GM20431 (cell line): ENCODE results near the gene RALGPS1.

Source experiments
- in situ Hi-C: fragments of 300-500 bp; cut with MseI, MboI; formaldehyde crosslinking; loops from one replicate; pipeline ENCODE4 v1.15.0; 2020; ENCODE audit warnings: low sequenced_read_pairs; ENCODE audit not compliant: unreplicated experiment

The RALGPS1 gene

GRCh38 chr9:126914458-126915280, at the start of gene RALGPS1:
RALGPS1 (plus strand) TSS chr9:126914782; CDS start chr9:126962290, 47,508 bp downstream.
- in situ Hi-C loops: no loop called here

- in situ Hi-C loops: no loop called here
These were observed 45.2 kb upstream of the RALGPS1 start for GRCh38 chr9:126869368-126869767.

- in situ Hi-C loops: no loop called here
These were observed 42.1 kb upstream of the RALGPS1 start for GRCh38 chr9:126872516-126872915.

GRCh38 chr9:126874546-126875314, 39.9 kb upstream of the RALGPS1 start:
- in situ Hi-C loops: no loop called here

GRCh38 chr9:126875756-126876510, 38.6 kb upstream of the RALGPS1 start:
- in situ Hi-C loops: no loop called here

GRCh38 chr9:126876531-126876930, 38.1 kb upstream of the RALGPS1 start:
- in situ Hi-C loops: no loop called here

- in situ Hi-C loops: no loop called here
These were observed 37.2 kb upstream of the RALGPS1 start for GRCh38 chr9:126877418-126877817.

GRCh38 chr9:126879288-126879687, 35.3 kb upstream of the RALGPS1 start:
- in situ Hi-C loops: no loop called here

- in situ Hi-C loops: no loop called here
These were observed 34.2 kb upstream of the RALGPS1 start for GRCh38 chr9:126880226-126880946.

GRCh38 chr9:126880947-126881332, 33.6 kb upstream of the RALGPS1 start:
- in situ Hi-C loops: no loop called here

GRCh38 chr9:126882746-126883145, 31.8 kb upstream of the RALGPS1 start:
- in situ Hi-C loops: no loop called here

- in situ Hi-C loops: no loop called here
These were observed 30.9 kb upstream of the RALGPS1 start for GRCh38 chr9:126883636-126884035.

- in situ Hi-C loops: no loop called here
These were observed 29.4 kb upstream of the RALGPS1 start for GRCh38 chr9:126885131-126885641.

GRCh38 chr9:126886034-126886822, 28.4 kb upstream of the RALGPS1 start:
- in situ Hi-C loops: no loop called here

- in situ Hi-C loops: no loop called here
These were observed 27.7 kb upstream of the RALGPS1 start for GRCh38 chr9:126886897-126887296.

GRCh38 chr9:126891676-126892075, 22.9 kb upstream of the RALGPS1 start:
- in situ Hi-C loops: no loop called here

GRCh38 chr9:126893079-126893478, 21.5 kb upstream of the RALGPS1 start:
- in situ Hi-C loops: no loop called here

- in situ Hi-C loops: no loop called here
These were observed 20.5 kb upstream of the RALGPS1 start for GRCh38 chr9:126894052-126894603.

GRCh38 chr9:126902210-126902609, 12.4 kb upstream of the RALGPS1 start:
- in situ Hi-C loops: no loop called here
